Esophagus muscularis mucosa (tissue), 4 donors: ENCODE data around the gene ZFR. TPM values are rescaled to one million over a fixed set of nuclear protein-coding genes. Genes with fewer than 3 reads are reported as not detected.

Source experiments
- DNase-seq: peaks from one replicate; pipeline ENCODE4 v3.0.0-alpha.2; 2017; ENCODE audit errors: extremely low spot score
- H3K27ac ChIP-seq, 4 donors: fragments of 200-600 bp; sonication (generic); replicated peaks in 1 of 4; 1 replicate in 3 of 4; 2 replicates in 1 of 4; pipeline ENCODE4 v1.5.1; 2016 to 2019; ENCODE audit warnings: mild to moderate bottlenecking in 1 of 4
- H3K27me3 ChIP-seq, 4 donors: fragments of 200-600 bp; sonication (generic); one replicate each; pipeline versions ENCODE4 v1.5.1 to v1.6.0; 2016 to 2019
- H3K36me3 ChIP-seq, 4 donors: fragments of 200-600 bp; sonication (generic); one replicate each; pipeline ENCODE4 v1.5.1; 2016 to 2019
- H3K4me1 ChIP-seq, 4 donors: fragments of 200-600 bp; sonication (generic); one replicate each; pipeline ENCODE4 v1.5.1; 2016 to 2019
- H3K4me3 ChIP-seq, 4 donors: fragments of 200-600 bp; sonication (generic); 1 replicate in 2 of 4; 2 replicates in 2 of 4; pipeline ENCODE4 v1.5.1; 2016 to 2019; ENCODE audit warnings: mild to moderate bottlenecking in 4 of 4, moderate library complexity in 1 of 4
- H3K9me3 ChIP-seq, 4 donors: fragments of 200-600 bp; sonication (generic); 1 replicate in 3 of 4; 2 replicates in 1 of 4; pipeline ENCODE4 v1.5.1; 2016 to 2019
- CTCF ChIP-seq, 3 experiments: fragments of 200-600 bp in 2 of 3; fragments of 450-650 bp in 1 of 3; sonication (generic) in 2 of 3; IDR thresholded peaks; one replicate each; pipeline ENCODE4 v1.5.1; 2017 to 2019; ENCODE audit warnings: antibody characterized with exemption in 3 of 3, mild to moderate bottlenecking in 2 of 3, moderate library complexity in 1 of 3
- EP300 ChIP-seq: sonication (generic); formaldehyde crosslinking; IDR thresholded peaks from one replicate; pipeline ENCODE4 v1.6.1; 2017; ENCODE audit warnings: antibody characterized with exemption
- POLR2A ChIP-seq: fragments of 450-650 bp; IDR thresholded peaks from one replicate; pipeline ENCODE4 v1.6.1; 2017; ENCODE audit warnings: antibody characterized with exemption, moderate library complexity, mild to moderate bottlenecking, low read depth
- POLR2AphosphoS5 ChIP-seq, 2 donors: sonication (generic); formaldehyde crosslinking; IDR thresholded peaks; one replicate each; pipeline ENCODE4 v1.6.1; 2017; ENCODE audit warnings: antibody characterized with exemption in 2 of 2
- WGBS: methylation state at CpG from one replicate; pipeline ENCODE4 v1.1.5; 2018; 5-methylcytosine and 5-hydroxymethylcytosine counted together
- intact Hi-C: fragments of 100-400 bp; cut with DNase I; formaldehyde crosslinking; loops from one replicate; pipeline ENCODE4 v1.15.1; 2023
- total RNA-seq, 4 donors: library from RNA; depleted of rRNA; stranded (reverse); fragments of >200 nt; gene quantifications; one replicate each; pipeline versions ENCODE4 v1.1.0 to v1.2.1, GENCODE V29; 2016

ZFR gene
- total RNA-seq, 4 donors from 2014 or later: 83.2 to 106 (median 92.4) TPM

GRCh38 chr5:32439086-32439642, 5.4 kb downstream of the ZFR start:
- Histone ChIP-seq H3K4me1 (peaks cover 47 to 83% (median 78%) of the 10 kb centered on the region in 4 donors), H3K36me3 (no peaks in the 10 kb centered on the region), H3K9me3 (no peaks in the 10 kb centered on the region), H3K27ac (no peak overlapping the region), H3K4me3 (no peak overlapping the region), H3K27me3 (no peaks in the 10 kb centered on the region)
- DNase-seq: no peak
- intact Hi-C loops: no loop called here
- TF ChIP-seq CTCF (IDR thresholded peaks at IDR 0.05) (no peak), POLR2AphosphoS5 (IDR thresholded peaks at IDR 0.05) (no peak), EP300 (no peak), POLR2A (no peak)
- 75% methylated on average over 3 of the region's 3 CpGs for WGBS

- Histone ChIP-seq H3K9me3 (no peaks in the 10 kb centered on the region), H3K27me3 (no peaks in the 10 kb centered on the region), H3K4me3 (no peak overlapping the region), H3K27ac (no peak overlapping the region), H3K4me1 (peaks cover 31 to 79% (median 64%) of the 10 kb centered on the region in 4 donors), H3K36me3 (peaks cover 0 to 5% (median 0%) of the 10 kb centered on the region in 4 donors)
- TF ChIP-seq POLR2A: no peak
- TF ChIP-seq EP300: no peak
- TF ChIP-seq CTCF (IDR thresholded peaks at IDR 0.05): no peak
- TF ChIP-seq POLR2AphosphoS5 (IDR thresholded peaks at IDR 0.05): no peak
- WGBS: 92% methylated on average over 4 of the region's 4 CpGs
- no peak for DNase-seq
- intact Hi-C loops: no loop called here
Measured at GRCh38 chr5:32436553-32437242, 7.8 kb downstream of the ZFR start.

GRCh38 chr5:32435383-32435782, 9.2 kb downstream of the ZFR start:
- Histone ChIP-seq H3K27ac (no peak overlapping the region), H3K9me3 (no peaks in the 10 kb centered on the region), H3K4me1 (peaks cover 24 to 72% (median 57%) of the 10 kb centered on the region in 4 donors), H3K27me3 (no peaks in the 10 kb centered on the region), H3K36me3 (peaks cover 0 to 5% (median 0%) of the 10 kb centered on the region in 4 donors), H3K4me3 (no peak overlapping the region)
- TF ChIP-seq CTCF (IDR thresholded peaks at IDR 0.05) (no peak), EP300 (no peak), POLR2AphosphoS5 (IDR thresholded peaks at IDR 0.05) (no peak), POLR2A (no peak)
- 82% methylated on average over 3 of the region's 3 CpGs for WGBS
- no peak for DNase-seq
- intact Hi-C loops: no loop called here

- peaks cover 0 to 6% (median 0%) of the 10 kb centered on the region in 4 donors for H3K36me3 ChIP-seq
- H3K9me3 ChIP-seq: no peaks in the 10 kb centered on the region
- no peak for DNase-seq
- H3K4me1 ChIP-seq: peaks cover 17 to 70% (median 51%) of the 10 kb centered on the region in 4 donors
- WGBS: 93% methylated on average over 1 of the region's 1 CpG
- TF ChIP-seq POLR2AphosphoS5 (IDR thresholded peaks at IDR 0.05): no peak
- no peak for TF ChIP-seq POLR2A
- TF ChIP-seq CTCF (IDR thresholded peaks at IDR 0.05): no peak
- no peak for TF ChIP-seq EP300
- H3K4me3 ChIP-seq: no peak overlapping the region
- intact Hi-C loops: no loop called here
- no peaks in the 10 kb centered on the region for H3K27me3 ChIP-seq
- H3K27ac ChIP-seq: no peak overlapping the region
Measured at GRCh38 chr5:32434221-32434620, 10.3 kb downstream of the ZFR start.
